Spleen (tissue), 11 donors: ENCODE results near the gene WNT7A. TPM values are rescaled to one million over a fixed set of nuclear protein-coding genes. Genes with fewer than 3 reads are reported as not detected.

Experiments
- DNase-seq: peaks from one replicate; pipeline ENCODE4 v3.0.0-alpha.2; 2020
- H3K27ac ChIP-seq, 8 donors: fragments of 200-600 bp; sonication (generic) in 7 of 8; 1 replicate in 4 of 8; 2 replicates in 4 of 8; pipeline versions ENCODE4 v1.5.0 to v1.8.0; 2016 to 2021; ENCODE audit warnings: inconsistent platforms in 4 of 8, mild to moderate bottlenecking in 4 of 8, moderate library complexity in 1 of 8
- H3K27me3 ChIP-seq, 7 donors: fragments of 200-600 bp; sonication (generic) in 6 of 7; replicated peaks in 1 of 7; 1 replicate in 4 of 7; 2 replicates in 3 of 7; pipeline versions ENCODE4 v1.5.0 to v1.8.0; 2016 to 2021; ENCODE audit warnings: inconsistent platforms in 3 of 7, mild to moderate bottlenecking in 1 of 7
- H3K36me3 ChIP-seq, 6 donors: fragments of 200-600 bp; sonication (generic) in 5 of 6; 1 replicate in 4 of 6; 2 replicates in 2 of 6; pipeline versions ENCODE4 v1.5.0 to v1.8.0; 2016 to 2021; ENCODE audit warnings: inconsistent platforms in 2 of 6
- H3K4me1 ChIP-seq, 6 donors: fragments of 200-600 bp; sonication (generic) in 5 of 6; 1 replicate in 3 of 6; 2 replicates in 3 of 6; pipeline versions ENCODE4 v1.5.0 to v1.8.0; 2016 to 2021; ENCODE audit warnings: inconsistent platforms in 3 of 6
- H3K4me3 ChIP-seq, 8 donors: fragments of 200-600 bp; sonication (generic) in 7 of 8; 1 replicate in 4 of 8; 2 replicates in 4 of 8; pipeline versions ENCODE4 v1.5.0 to v1.8.0; 2016 to 2021; ENCODE audit warnings: inconsistent platforms in 4 of 8, mild to moderate bottlenecking in 4 of 8, moderate library complexity in 2 of 8
- H3K9me3 ChIP-seq, 8 donors: fragments of 200-600 bp; sonication (generic) in 7 of 8; 1 replicate in 4 of 8; 2 replicates in 4 of 8; pipeline versions ENCODE4 v1.5.0 to v1.8.0; 2016 to 2021; ENCODE audit warnings: inconsistent platforms in 4 of 8
- CTCF ChIP-seq, 11 experiments: fragments of 200-600 bp in 7 of 11; fragments of 450-650 bp in 4 of 11; sonication (generic) in 4 of 11; IDR thresholded peaks in 8 of 11; conservative IDR thresholded peaks in 3 of 11; 1 replicate in 7 of 11; 2 replicates in 4 of 11; pipeline versions ENCODE4 v1.4.0 to v1.8.0; 2016 to 2021; ENCODE audit warnings: antibody characterized with exemption in 11 of 11, inconsistent platforms in 4 of 11, mild to moderate bottlenecking in 1 of 11
- POLR2A ChIP-seq, 3 donors: fragments of 450-650 bp; IDR thresholded peaks; one replicate each; pipeline ENCODE4 v1.5.1; 2017; ENCODE audit warnings: antibody characterized with exemption in 3 of 3, mild to moderate bottlenecking in 1 of 3
- POLR2AphosphoS5 ChIP-seq, 3 donors: sonication (generic); formaldehyde crosslinking; IDR thresholded peaks; one replicate each; pipeline ENCODE4 v1.5.1; 2017; ENCODE audit warnings: antibody characterized with exemption in 3 of 3
- WGBS, 5 donors: extraction: QIAGEN DNeasy Blood & Tissue Kit in 3 of 5; methylation state at CpG; one replicate each; pipeline versions ENCODE4 v1.1.5 to v1.1.7; 2013 to 2018; 5-methylcytosine and 5-hydroxymethylcytosine counted together
- intact Hi-C: fragments of 100-400 bp; cut with DNase I; formaldehyde crosslinking; loops from one replicate; pipeline ENCODE4 v1.15.0; 2023; ENCODE audit warnings: low total_unique reads
- polyA plus RNA-seq, 3 donors: library from polyadenylated mRNA; stranded (reverse); fragments of 200-250 nt; gene quantifications; one replicate each; pipeline ENCODE4 v1.2.1, GENCODE V29; 2013
- total RNA-seq, 7 donors: library from RNA; depleted of rRNA in 3 of 7; stranded (reverse); fragments of >200 nt in 3 of 7; fragmentation: NEBNext Ultra II Directional in 4 of 7; extraction: Animal tissue kit (Norgen Biotek cat#: 25700) in 4 of 7; gene quantifications; one replicate each; pipeline versions ENCODE4 v1.1.0 to v1.2.1, GENCODE V29; 2016 to 2021
- donor health status: healthy with polysubstance abuse.
- donor health status: DM: no; HTN: no; CAD: no; lungs with moderate emphysema.
- donor health status: DM: no; HTN: no; CAD: no.
- donor health status: Bipolar disorder and iron deficiency.
- donor health status: healthy.
- donor health status: DM: no; HTN: no; CAD: no.
- donor health status: DM: yes; HTN: yes; CAD: no.

The WNT7A gene
- total and polyA plus RNA-seq, 10 donors: 0.52 to 6.3 (median 2.0) TPM

GRCh38 chr3:13787533-13788132 is 92.2 kb downstream of the WNT7A start:
- H3K27ac ChIP-seq: no peak overlapping the region
- DNase-seq: no peak
- H3K4me3 ChIP-seq: no peak overlapping the region
- 71 to 83% (median 78%) methylated on average over 17 to 19 of the region's 19 CpGs for WGBS, 5 donors
- peaks cover 0 to 10% (median 3%) of the 10 kb centered on the region in 6 donors for H3K4me1 ChIP-seq
- no peak for TF ChIP-seq CTCF (IDR thresholded peaks at IDR 0.05 in 8 of 11, conservative IDR thresholded peaks at IDR 0.05 in 3 of 11)
- no peak for TF ChIP-seq POLR2AphosphoS5 (IDR thresholded peaks at IDR 0.05)
- H3K27me3 ChIP-seq: peaks cover 0 to 40% (median 0%) of the 10 kb centered on the region in 7 donors
- no peaks in the 10 kb centered on the region for H3K36me3 ChIP-seq
- H3K9me3 ChIP-seq: no peaks in the 10 kb centered on the region
- intact Hi-C loops: no loop called here

- no peak for TF ChIP-seq POLR2AphosphoS5 (IDR thresholded peaks at IDR 0.05)
- TF ChIP-seq CTCF (IDR thresholded peaks at IDR 0.05 in 8 of 11, conservative IDR thresholded peaks at IDR 0.05 in 3 of 11): no peak
- TF ChIP-seq POLR2A (IDR thresholded peaks at IDR 0.05): no peak
- H3K4me1 ChIP-seq: peaks cover 0 to 17% (median 6%) of the 10 kb centered on the region in 6 donors
- no peaks in the 10 kb centered on the region for H3K36me3 ChIP-seq
- H3K27ac ChIP-seq: no peak overlapping the region
- peaks cover 0 to 45% (median 0%) of the 10 kb centered on the region in 7 donors for H3K27me3 ChIP-seq
- H3K4me3 ChIP-seq: no peak overlapping the region
- no peak for DNase-seq
- WGBS, 5 donors: 82 to 91% (median 90%) methylated on average over 10 of the region's 10 CpGs
- H3K9me3 ChIP-seq: no peaks in the 10 kb centered on the region
- intact Hi-C loops: no loop called here
These were observed 93.1 kb downstream of the WNT7A start for GRCh38 chr3:13786811-13787210.

- H3K4me1 ChIP-seq: peaks cover 0 to 20% (median 8%) of the 10 kb centered on the region in 6 donors
- intact Hi-C loops: no loop called here
- DNase-seq: no peak
- no peaks in the 10 kb centered on the region for H3K9me3 ChIP-seq
- H3K27me3 ChIP-seq: peaks cover 0 to 47% (median 0%) of the 10 kb centered on the region in 7 donors
- H3K27ac ChIP-seq: no peak overlapping the region
- no peak overlapping the region for H3K4me3 ChIP-seq
- 72 to 86% (median 82%) methylated on average over 12 to 13 of the region's 13 CpGs for WGBS, 5 donors
- TF ChIP-seq POLR2AphosphoS5 (IDR thresholded peaks at IDR 0.05) (no peak), CTCF (IDR thresholded peaks at IDR 0.05 in 8 of 11, conservative IDR thresholded peaks at IDR 0.05 in 3 of 11) (no peak), POLR2A (IDR thresholded peaks at IDR 0.05) (no peak)
- H3K36me3 ChIP-seq: no peaks in the 10 kb centered on the region
These were observed 93.9 kb downstream of the WNT7A start for GRCh38 chr3:13785853-13786436.

- TF ChIP-seq POLR2A (IDR thresholded peaks at IDR 0.05): no peak
- no peak for TF ChIP-seq POLR2AphosphoS5 (IDR thresholded peaks at IDR 0.05)
- TF ChIP-seq CTCF (IDR thresholded peaks at IDR 0.05 in 8 of 11, conservative IDR thresholded peaks at IDR 0.05 in 3 of 11): no peak
- Histone ChIP-seq H3K4me1 (peaks cover 0 to 20% (median 8%) of the 10 kb centered on the region in 6 donors), H3K9me3 (no peaks in the 10 kb centered on the region), H3K4me3 (no peak overlapping the region), H3K27me3 (peaks cover 0 to 53% (median 0%) of the 10 kb centered on the region in 7 donors), H3K27ac (no peak overlapping the region), H3K36me3 (no peaks in the 10 kb centered on the region)
- intact Hi-C loops: no loop called here
- 87 to 95% (median 93%) methylated on average over 7 of the region's 7 CpGs for WGBS, 5 donors
- no peak for DNase-seq
These were observed 94.5 kb downstream of the WNT7A start for GRCh38 chr3:13785351-13785750.
